ENCODE data around the gene KBTBD4. TPM values are rescaled to one million over a fixed set of nuclear protein-coding genes. Genes with fewer than 3 reads are reported as not detected.

Gene KBTBD4
- 17.9 and 26.8 TPM in 2 replicates for total RNA-seq (ENCODE audit: low replicate concordance)

GRCh38 chr11:47578524-47579494, at the start of gene KBTBD4, which contains the start of gene NDUFS3:
TSS of gene KBTBD4 (minus strand) at chr11:47578970. CDS start at chr11:47578951, 19 bp downstream.
TSS of gene NDUFS3 (plus strand) at chr11:47579074. CDS start at chr11:47579092, 18 bp downstream.

GRCh38 chr11:47593934-47594855, 15.4 kb upstream of the KBTBD4 start, which contains the start of gene C1QTNF4:
TSS of gene C1QTNF4 (minus strand) at chr11:47594411. CDS start at chr11:47590810, 3,601 bp downstream.

GRCh38 chr11:47586098-47586855, 7.5 kb upstream of the KBTBD4 start, which contains the start of gene FAM180B:
TSS of gene FAM180B (plus strand) at chr11:47586678. CDS start at chr11:47586769, 91 bp downstream.

GRCh38 chr11:47565340-47566148, 13.2 kb downstream of the KBTBD4 start, which contains the start of gene PTPMT1:
TSS of gene PTPMT1 (plus strand) at chr11:47565599. CDS start at chr11:47565623, 24 bp downstream.

GRCh38 chr11:47552566-47553405, 26.0 kb downstream of the KBTBD4 start, which contains the start of gene CELF1:
TSS of gene CELF1 (minus strand) at chr11:47553132. CDS start at chr11:47499523, 53,609 bp downstream.

Other genes with a start within 250 kb of the KBTBD4 start
- gene MYBPC3, start 226.3 kb downstream of the KBTBD4 start, total RNA-seq (ENCODE audit: low replicate concordance) = 0.12 TPM in 1 of 2 replicates, not detected in the other
- not detected in 2 replicates for gene SPI1, start 200.4 kb downstream of the KBTBD4 start, total RNA-seq (ENCODE audit: low replicate concordance)
- gene SLC39A13, start 170.4 kb downstream of the KBTBD4 start, total RNA-seq (ENCODE audit: low replicate concordance) = 37.7 and 51.6 TPM in 2 replicates
- gene PSMC3, start 152.5 kb downstream of the KBTBD4 start, total RNA-seq (ENCODE audit: low replicate concordance) = 214 and 316 TPM in 2 replicates
- gene RAPSN, start 129.8 kb downstream of the KBTBD4 start, total RNA-seq (ENCODE audit: low replicate concordance) = 0.12 and 0.45 TPM in 2 replicates
- gene CELF1, start 25.8 kb downstream of the KBTBD4 start, total RNA-seq (ENCODE audit: low replicate concordance) = 43.2 and 63.2 TPM in 2 replicates
- 79.4 and 92.1 TPM in 2 replicates for gene PTPMT1, start 13.4 kb downstream of the KBTBD4 start, total RNA-seq (ENCODE audit: low replicate concordance)
- gene NDUFS3, start 104 bp upstream of the KBTBD4 start, total RNA-seq (ENCODE audit: low replicate concordance) = 71.3 and 80.5 TPM in 2 replicates
- gene FAM180B, start 7.7 kb upstream of the KBTBD4 start, total RNA-seq (ENCODE audit: low replicate concordance) = 0.94 TPM in 1 of 2 replicates, not detected in the other
- 0.08 TPM in 1 of 2 replicates, not detected in the other for gene C1QTNF4, start 15.4 kb upstream of the KBTBD4 start, total RNA-seq (ENCODE audit: low replicate concordance)
- 72.7 and 87.9 TPM in 2 replicates for gene MTCH2, start 63.6 kb upstream of the KBTBD4 start, total RNA-seq (ENCODE audit: low replicate concordance)
- 0.15 and 0.70 TPM in 2 replicates for gene AGBL2, start 136.4 kb upstream of the KBTBD4 start, total RNA-seq (ENCODE audit: low replicate concordance)
- gene FNBP4, start 188.4 kb upstream of the KBTBD4 start, total RNA-seq (ENCODE audit: low replicate concordance) = 39.5 and 44.2 TPM in 2 replicates

Data from smooth muscle cell of the coronary artery (primary cell).